ENCODE measurements around the gene SH2D5.
"Not testable (repeated sequence)": the region's sequence is repeated elsewhere in the genome, so short reads cannot be mapped to it uniquely, and the experiment has no call there.

SH2D5 gene

GRCh38 chr1:20689645-20690056, 42.9 kb downstream of the SH2D5 start:
- DNase-seq, result no peak

GRCh38 chr1:20686883-20687725, 45.4 kb downstream of the SH2D5 start:
- DNase-seq, result no peak

GRCh38 chr1:20685741-20686140, 46.8 kb downstream of the SH2D5 start:
- DNase-seq, result no peak

- DNase-seq, result no peak
These were observed 47.3 kb downstream of the SH2D5 start for GRCh38 chr1:20685099-20685662.

GRCh38 chr1:20684651-20685050, 47.9 kb downstream of the SH2D5 start:
- no peak for DNase-seq

GRCh38 chr1:20684050-20684620, 48.4 kb downstream of the SH2D5 start:
- DNase-seq, result no peak

- DNase-seq, result no peak
These were observed 48.9 kb downstream of the SH2D5 start for GRCh38 chr1:20683614-20684013.

- DNase-seq, result no peak
These were observed 49.8 kb downstream of the SH2D5 start for GRCh38 chr1:20682571-20683236.

GRCh38 chr1:20681999-20682398, 50.5 kb downstream of the SH2D5 start:
- no peak for DNase-seq

- no peak for DNase-seq
These were observed 52.2 kb downstream of the SH2D5 start for GRCh38 chr1:20680269-20680668.

- DNase-seq, result no peak
These were observed 53.9 kb downstream of the SH2D5 start for GRCh38 chr1:20678599-20678998.

GRCh38 chr1:20673626-20674025, 58.9 kb downstream of the SH2D5 start:
- not testable (repeated sequence) for DNase-seq

GRCh38 chr1:20672265-20672632, 60.3 kb downstream of the SH2D5 start:
- DNase-seq, result no peak

GRCh38 chr1:20670936-20671335, 61.6 kb downstream of the SH2D5 start:
- DNase-seq, result no peak
